ENCODE data around the gene MPZ.

DNA sequence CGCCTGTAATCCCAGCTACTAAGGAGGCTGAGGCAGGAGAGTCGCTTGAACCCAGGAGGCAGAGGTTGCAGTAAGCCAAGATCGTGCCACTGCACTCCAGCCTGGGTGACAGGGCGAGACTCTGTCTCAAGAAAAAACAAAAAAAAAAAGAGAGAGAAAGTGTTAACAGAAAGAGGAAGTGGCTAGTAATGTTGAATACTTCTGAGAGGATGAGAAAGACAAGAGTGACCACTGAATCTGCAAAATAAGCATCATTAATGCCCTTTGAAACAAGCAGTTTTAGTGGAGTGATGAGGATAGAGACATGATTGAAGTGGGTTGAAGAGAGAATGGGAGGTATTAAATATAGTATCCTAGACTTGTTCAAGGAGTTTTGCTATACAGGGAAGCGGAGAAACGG, 11.7 kb downstream of the MPZ start:
- TF ChIP-seq POLR2A (IDR thresholded peaks at IDR 0.05): no peak
- TF ChIP-seq, protein P1, sequence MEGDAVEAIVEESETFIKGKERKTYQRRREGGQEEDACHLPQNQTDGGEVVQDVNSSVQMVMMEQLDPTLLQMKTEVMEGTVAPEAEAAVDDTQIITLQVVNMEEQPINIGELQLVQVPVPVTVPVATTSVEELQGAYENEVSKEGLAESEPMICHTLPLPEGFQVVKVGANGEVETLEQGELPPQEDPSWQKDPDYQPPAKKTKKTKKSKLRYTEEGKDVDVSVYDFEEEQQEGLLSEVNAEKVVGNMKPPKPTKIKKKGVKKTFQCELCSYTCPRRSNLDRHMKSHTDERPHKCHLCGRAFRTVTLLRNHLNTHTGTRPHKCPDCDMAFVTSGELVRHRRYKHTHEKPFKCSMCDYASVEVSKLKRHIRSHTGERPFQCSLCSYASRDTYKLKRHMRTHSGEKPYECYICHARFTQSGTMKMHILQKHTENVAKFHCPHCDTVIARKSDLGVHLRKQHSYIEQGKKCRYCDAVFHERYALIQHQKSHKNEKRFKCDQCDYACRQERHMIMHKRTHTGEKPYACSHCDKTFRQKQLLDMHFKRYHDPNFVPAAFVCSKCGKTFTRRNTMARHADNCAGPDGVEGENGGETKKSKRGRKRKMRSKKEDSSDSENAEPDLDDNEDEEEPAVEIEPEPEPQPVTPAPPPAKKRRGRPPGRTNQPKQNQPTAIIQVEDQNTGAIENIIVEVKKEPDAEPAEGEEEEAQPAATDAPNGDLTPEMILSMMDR (IDR thresholded peaks at IDR 0.05): no peak
- no peak for TF ChIP-seq EP300 (IDR thresholded peaks at IDR 0.05; ENCODE audit: low read depth)
